Liver (tissue), 9 donors: ENCODE data around the gene SLC1A3. TPM values are rescaled to one million over a fixed set of nuclear protein-coding genes. Genes with fewer than 3 reads are reported as not detected.
A peak's percentile ranks its signal among the peaks of the same experiment; 100 is the strongest.

Experiments
- DNase-seq: peaks from one replicate; pipeline ENCODE4 v3.0.0-alpha.2; 2017; ENCODE audit warnings: low spot score
- H3K27ac ChIP-seq, 2 donors: one replicate each; pipeline ENCODE4 v1.7.0; 2013; ENCODE audit warnings: inconsistent platforms in 2 of 2, low read length in 2 of 2, control low read depth in 1 of 2, low read depth in 1 of 2, mild to moderate bottlenecking in 1 of 2
- H3K27me3 ChIP-seq, 4 donors: one replicate each; pipeline versions ENCODE4 v1.6.1 to v1.7.0; 2013; ENCODE audit warnings: low read length in 3 of 4, inconsistent platforms in 1 of 4, mild to moderate bottlenecking in 1 of 4, moderate library complexity in 1 of 4; ENCODE audit not compliant: control insufficient read depth in 4 of 4, insufficient read depth in 4 of 4
- H3K36me3 ChIP-seq, 4 donors: one replicate each; pipeline versions ENCODE4 v1.6.1 to v1.7.0; 2013; ENCODE audit warnings: low read length in 3 of 4, mild to moderate bottlenecking in 3 of 4, low read depth in 1 of 4, moderate library complexity in 1 of 4; ENCODE audit not compliant: control insufficient read depth in 4 of 4, insufficient read depth in 3 of 4
- H3K4me1 ChIP-seq, 4 donors: one replicate each; pipeline versions ENCODE4 v1.6.1 to v1.7.0; 2013; ENCODE audit warnings: low read length in 3 of 4, mild to moderate bottlenecking in 3 of 4, moderate library complexity in 1 of 4; ENCODE audit not compliant: control insufficient read depth in 4 of 4, insufficient read depth in 4 of 4
- H3K4me3 ChIP-seq, 3 donors: one replicate each; pipeline versions ENCODE4 v1.6.1 to v1.7.0; 2013; ENCODE audit warnings: low read length in 3 of 3, control low read depth in 1 of 3, low read depth in 1 of 3, mild to moderate bottlenecking in 1 of 3
- H3K9ac ChIP-seq, 2 donors: one replicate each; pipeline ENCODE4 v1.7.0; 2013; ENCODE audit warnings: low read length in 2 of 2, mild to moderate bottlenecking in 2 of 2, moderate library complexity in 2 of 2, control low read depth in 1 of 2, low read depth in 1 of 2
- H3K9me3 ChIP-seq, 4 donors: one replicate each; pipeline versions ENCODE4 v1.6.1 to v1.7.0; 2013; ENCODE audit warnings: low read length in 3 of 4; ENCODE audit not compliant: control insufficient read depth in 4 of 4
- EGR1 ChIP-seq, 2 donors: IDR thresholded peaks; 2 replicates each; pipeline ENCODE4 v1.6.1; 2016 to 2018; ENCODE audit warnings: antibody characterized with exemption in 2 of 2, low read depth in 2 of 2
- FOXA1 ChIP-seq: IDR thresholded peaks from 2 replicates; pipeline ENCODE4 v1.6.1; 2016; ENCODE audit warnings: antibody characterized with exemption
- FOXA2 ChIP-seq: IDR thresholded peaks from 2 replicates; pipeline ENCODE4 v1.6.1; 2016; ENCODE audit warnings: antibody characterized with exemption
- HNF4A ChIP-seq, 2 donors: conservative IDR thresholded peaks; 2 replicates each; pipeline ENCODE4 v1.6.1; 2016; ENCODE audit warnings: antibody characterized with exemption in 2 of 2, mild to moderate bottlenecking in 2 of 2
- HNF4G ChIP-seq: IDR thresholded peaks from 2 replicates; pipeline ENCODE4 v1.6.1; 2016; ENCODE audit warnings: antibody characterized with exemption
- JUND ChIP-seq, 2 donors: IDR thresholded peaks; 2 replicates each; pipeline ENCODE4 v1.6.1; 2016; ENCODE audit warnings: antibody characterized with exemption in 2 of 2
- NR2F2 ChIP-seq: IDR thresholded peaks from 2 replicates; pipeline ENCODE4 v1.6.1; 2016; ENCODE audit warnings: antibody characterized with exemption
- RAD21 ChIP-seq, 2 donors: IDR thresholded peaks; 2 replicates each; pipeline ENCODE4 v1.6.1; 2016; ENCODE audit warnings: antibody characterized with exemption in 2 of 2, mild to moderate bottlenecking in 2 of 2
- RXRA ChIP-seq, 2 donors: IDR thresholded peaks; 2 replicates each; pipeline ENCODE4 v1.6.1; 2017 to 2018; ENCODE audit warnings: antibody characterized with exemption in 2 of 2, mild to moderate bottlenecking in 1 of 2
- TAF1 ChIP-seq: conservative IDR thresholded peaks from 2 replicates; pipeline ENCODE4 v1.6.1; 2016; ENCODE audit warnings: antibody characterized with exemption, mild to moderate bottlenecking
- YY1 ChIP-seq: IDR thresholded peaks from 2 replicates; pipeline ENCODE4 v1.6.1; 2016; ENCODE audit warnings: antibody characterized with exemption, mild to moderate bottlenecking
- WGBS: extraction: QIAGEN DNeasy Blood & Tissue Kit; methylation state at CpG from one replicate; pipeline ENCODE4 v1.1.7; 2013; 5-methylcytosine and 5-hydroxymethylcytosine counted together
- polyA plus RNA-seq, 2 donors: library from polyadenylated mRNA; stranded (reverse) in 1 of 2; unstranded in 1 of 2; fragments of 200-250 nt in 1 of 2; fragments of >200 nt in 1 of 2; fragmentation: Nextera tagmentation in 1 of 2; extraction: Ambion mirVana in 1 of 2; gene quantifications; one replicate each; pipeline versions ENCODE4 v1.2.1 to v1.2.3, GENCODE V29; 2013 to 2015
- total RNA-seq, 2 donors: library from RNA; depleted of rRNA; stranded (reverse); fragments of >200 nt; gene quantifications; one replicate each; pipeline ENCODE4 v1.2.3, GENCODE V29; 2014
- TF ChIP-seq, protein P1 (sequence below): IDR thresholded peaks from 2 replicates; pipeline ENCODE4 v1.6.1; 2016; ENCODE audit warnings: antibody characterized with exemption
- TF ChIP-seq, protein P2 (sequence below): IDR thresholded peaks from 2 replicates; pipeline ENCODE4 v1.6.1; 2016; ENCODE audit warnings: antibody characterized with exemption, mild to moderate bottlenecking
- TF ChIP-seq, protein P3 (sequence below): fragments of 150-350 bp; IDR thresholded peaks from 2 replicates; pipeline ENCODE4 v1.5.1; 2017; ENCODE audit warnings: improper control_type of control experiment, low read depth, low read length; ENCODE audit not compliant: missing input control
- TF ChIP-seq, protein P4 (sequence below): IDR thresholded peaks from 2 replicates; pipeline ENCODE4 v1.6.1; 2016; ENCODE audit warnings: antibody characterized with exemption
- donor health status: healthy.
- donor health status: healthy.
- donor health status: healthy.
- donor health status: healthy.
- donor health status: healthy.

Gene SLC1A3
- total and polyA plus RNA-seq, 4 donors = 1.8 to 8.8 (median 2.8) TPM

DNA sequence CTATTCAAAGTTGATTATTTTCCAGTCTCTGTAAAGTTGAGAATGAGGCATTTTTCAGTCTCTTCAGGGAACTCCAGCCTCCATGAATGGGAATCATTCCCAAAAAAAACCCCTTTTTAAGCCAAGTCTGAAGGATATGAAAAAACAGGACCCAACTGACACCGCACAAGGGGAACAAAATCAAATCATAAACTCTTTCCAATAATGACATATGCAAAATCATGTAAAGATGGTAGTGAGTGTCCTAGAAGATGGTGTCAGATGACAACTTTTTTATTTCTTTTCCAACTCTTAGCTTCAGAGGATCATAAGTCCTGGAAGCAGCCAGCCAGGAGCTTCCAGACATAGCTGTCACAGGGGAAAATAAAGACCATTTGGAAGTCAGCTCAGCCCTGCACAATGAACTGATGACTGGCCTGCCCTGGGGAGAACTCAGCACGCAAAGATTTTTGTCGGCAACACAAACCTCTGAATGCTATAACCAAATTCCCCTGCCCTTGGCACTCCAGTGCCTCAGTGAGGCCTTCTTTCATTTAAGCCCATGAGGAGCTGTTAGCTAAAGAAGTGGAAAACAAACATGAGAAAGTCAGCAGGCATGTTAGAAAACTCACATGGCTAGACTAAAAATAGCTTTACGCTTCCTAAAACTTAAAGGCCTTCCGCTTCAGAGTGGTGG is 85.4 kb downstream of the SLC1A3 start:
- no peaks in the 10 kb centered on the region for H3K27me3 ChIP-seq
- H3K4me3 ChIP-seq = no peak overlapping the region
- peaks cover 2 to 13% (median 6%) of the 10 kb centered on the region in 4 donors for H3K4me1 ChIP-seq
- H3K9me3 ChIP-seq = no peaks in the 10 kb centered on the region
- 70% methylated on average over 5 of the region's 5 CpGs for whole genome bisulfite sequencing
- no peak overlapping the region for H3K9ac ChIP-seq
- DNase-seq = no peak
- no peak overlapping the region for H3K27ac ChIP-seq
- H3K36me3 ChIP-seq = no peaks in the 10 kb centered on the region
- TF ChIP-seq JUND (IDR thresholded peaks at IDR 0.05) = no peak
- TF ChIP-seq, protein P1, sequence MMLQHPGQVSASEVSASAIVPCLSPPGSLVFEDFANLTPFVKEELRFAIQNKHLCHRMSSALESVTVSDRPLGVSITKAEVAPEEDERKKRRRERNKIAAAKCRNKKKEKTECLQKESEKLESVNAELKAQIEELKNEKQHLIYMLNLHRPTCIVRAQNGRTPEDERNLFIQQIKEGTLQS = no peak
- TF ChIP-seq NR2F2 = no peak
- no peak for TF ChIP-seq RXRA (IDR thresholded peaks at IDR 0.05)
- no peak for TF ChIP-seq HNF4G
- TF ChIP-seq YY1 = no peak
- TF ChIP-seq FOXA1 = no peak

DNA sequence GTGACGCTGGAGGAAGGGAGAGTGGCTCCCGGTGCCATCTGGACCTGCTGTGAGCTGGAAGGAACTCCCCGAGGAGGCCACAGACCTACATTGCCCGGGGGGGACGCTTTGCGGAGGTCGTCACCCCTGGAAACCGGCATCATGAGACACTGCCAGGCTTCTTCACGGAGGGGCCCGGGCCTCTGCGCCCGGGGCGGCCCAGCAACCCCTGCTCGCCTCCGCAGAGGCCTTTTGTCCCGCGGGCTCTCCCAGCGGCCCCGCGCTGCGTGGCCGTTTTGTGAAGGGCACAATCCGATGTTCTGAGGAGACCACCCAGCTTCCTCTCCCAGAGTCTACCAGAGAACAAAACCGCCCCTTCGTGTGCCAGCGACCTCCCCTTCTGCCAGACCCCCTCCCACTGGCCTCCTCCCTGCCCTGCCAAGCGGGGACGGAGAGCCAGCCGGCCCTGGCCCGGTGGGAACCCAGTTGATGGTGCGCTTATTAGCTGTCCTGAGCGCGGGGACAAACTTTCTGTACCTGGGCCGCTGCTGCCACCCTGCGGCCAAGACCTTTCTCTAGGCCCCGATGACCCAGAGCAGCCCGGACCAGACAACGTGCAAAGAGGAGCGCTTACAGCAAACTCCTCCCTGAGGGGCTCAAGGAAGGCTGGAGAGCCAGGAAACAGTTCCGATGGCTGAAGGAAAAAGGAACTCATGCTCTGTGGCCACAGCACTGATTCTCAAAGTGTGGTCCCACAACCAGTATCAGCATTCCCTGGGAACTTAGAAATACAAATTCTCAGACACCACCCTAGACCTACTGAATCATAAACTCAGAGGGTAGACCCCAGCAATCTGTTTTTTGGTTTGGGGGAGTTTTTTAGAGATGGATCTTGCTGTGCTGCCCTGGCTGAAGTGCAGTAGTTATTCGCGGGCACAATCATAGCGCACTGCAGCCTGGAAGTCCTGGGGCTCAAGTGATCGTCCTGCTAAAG is 86.7 kb downstream of the SLC1A3 start:
- peak overlapping the region in 1 of 3 donors; percentile 31 for H3K4me3 ChIP-seq

More for the DNA sequence above, 86.7 kb downstream of the SLC1A3 start:
- Histone ChIP-seq H3K9ac (no peak overlapping the region), H3K27me3 (no peaks in the 10 kb centered on the region), H3K9me3 (no peaks in the 10 kb centered on the region), H3K4me1 (peaks cover 2 to 13% (median 6%) of the 10 kb centered on the region in 4 donors), H3K36me3 (no peaks in the 10 kb centered on the region), H3K27ac (no peak overlapping the region)
- TF ChIP-seq, protein P1 = no peak
- TF ChIP-seq HNF4A (conservative IDR thresholded peaks at IDR 0.05) (no peak), EGR1 (IDR thresholded peaks at IDR 0.05; ENCODE audit: low read depth in 2 of 2) (no peak), JUND (IDR thresholded peaks at IDR 0.05) (no peak), RXRA (IDR thresholded peaks at IDR 0.05) (no peak), YY1 (no peak), NR2F2 (no peak), FOXA2 (no peak), TAF1 (no peak), FOXA1 (no peak), RAD21 (IDR thresholded peaks at IDR 0.05) (peak; percentile 88 to 94), HNF4G (no peak)
- TF ChIP-seq, protein P2, sequence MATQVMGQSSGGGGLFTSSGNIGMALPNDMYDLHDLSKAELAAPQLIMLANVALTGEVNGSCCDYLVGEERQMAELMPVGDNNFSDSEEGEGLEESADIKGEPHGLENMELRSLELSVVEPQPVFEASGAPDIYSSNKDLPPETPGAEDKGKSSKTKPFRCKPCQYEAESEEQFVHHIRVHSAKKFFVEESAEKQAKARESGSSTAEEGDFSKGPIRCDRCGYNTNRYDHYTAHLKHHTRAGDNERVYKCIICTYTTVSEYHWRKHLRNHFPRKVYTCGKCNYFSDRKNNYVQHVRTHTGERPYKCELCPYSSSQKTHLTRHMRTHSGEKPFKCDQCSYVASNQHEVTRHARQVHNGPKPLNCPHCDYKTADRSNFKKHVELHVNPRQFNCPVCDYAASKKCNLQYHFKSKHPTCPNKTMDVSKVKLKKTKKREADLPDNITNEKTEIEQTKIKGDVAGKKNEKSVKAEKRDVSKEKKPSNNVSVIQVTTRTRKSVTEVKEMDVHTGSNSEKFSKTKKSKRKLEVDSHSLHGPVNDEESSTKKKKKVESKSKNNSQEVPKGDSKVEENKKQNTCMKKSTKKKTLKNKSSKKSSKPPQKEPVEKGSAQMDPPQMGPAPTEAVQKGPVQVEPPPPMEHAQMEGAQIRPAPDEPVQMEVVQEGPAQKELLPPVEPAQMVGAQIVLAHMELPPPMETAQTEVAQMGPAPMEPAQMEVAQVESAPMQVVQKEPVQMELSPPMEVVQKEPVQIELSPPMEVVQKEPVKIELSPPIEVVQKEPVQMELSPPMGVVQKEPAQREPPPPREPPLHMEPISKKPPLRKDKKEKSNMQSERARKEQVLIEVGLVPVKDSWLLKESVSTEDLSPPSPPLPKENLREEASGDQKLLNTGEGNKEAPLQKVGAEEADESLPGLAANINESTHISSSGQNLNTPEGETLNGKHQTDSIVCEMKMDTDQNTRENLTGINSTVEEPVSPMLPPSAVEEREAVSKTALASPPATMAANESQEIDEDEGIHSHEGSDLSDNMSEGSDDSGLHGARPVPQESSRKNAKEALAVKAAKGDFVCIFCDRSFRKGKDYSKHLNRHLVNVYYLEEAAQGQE = no peak
- TF ChIP-seq, protein P3, sequence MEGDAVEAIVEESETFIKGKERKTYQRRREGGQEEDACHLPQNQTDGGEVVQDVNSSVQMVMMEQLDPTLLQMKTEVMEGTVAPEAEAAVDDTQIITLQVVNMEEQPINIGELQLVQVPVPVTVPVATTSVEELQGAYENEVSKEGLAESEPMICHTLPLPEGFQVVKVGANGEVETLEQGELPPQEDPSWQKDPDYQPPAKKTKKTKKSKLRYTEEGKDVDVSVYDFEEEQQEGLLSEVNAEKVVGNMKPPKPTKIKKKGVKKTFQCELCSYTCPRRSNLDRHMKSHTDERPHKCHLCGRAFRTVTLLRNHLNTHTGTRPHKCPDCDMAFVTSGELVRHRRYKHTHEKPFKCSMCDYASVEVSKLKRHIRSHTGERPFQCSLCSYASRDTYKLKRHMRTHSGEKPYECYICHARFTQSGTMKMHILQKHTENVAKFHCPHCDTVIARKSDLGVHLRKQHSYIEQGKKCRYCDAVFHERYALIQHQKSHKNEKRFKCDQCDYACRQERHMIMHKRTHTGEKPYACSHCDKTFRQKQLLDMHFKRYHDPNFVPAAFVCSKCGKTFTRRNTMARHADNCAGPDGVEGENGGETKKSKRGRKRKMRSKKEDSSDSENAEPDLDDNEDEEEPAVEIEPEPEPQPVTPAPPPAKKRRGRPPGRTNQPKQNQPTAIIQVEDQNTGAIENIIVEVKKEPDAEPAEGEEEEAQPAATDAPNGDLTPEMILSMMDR = peak; percentile 69
- TF ChIP-seq, protein P4, sequence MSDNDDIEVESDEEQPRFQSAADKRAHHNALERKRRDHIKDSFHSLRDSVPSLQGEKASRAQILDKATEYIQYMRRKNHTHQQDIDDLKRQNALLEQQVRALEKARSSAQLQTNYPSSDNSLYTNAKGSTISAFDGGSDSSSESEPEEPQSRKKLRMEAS = no peak
- DNase-seq = peak; percentile 74
- 26% methylated on average over 44 of the region's 44 CpGs for whole genome bisulfite sequencing
